ENCODE measurements around the gene SP2. TPM values are rescaled to one million over a fixed set of nuclear protein-coding genes. Genes with fewer than 3 reads are reported as not detected.

Gene SP2
- total and polyA plus RNA-seq, 10 donors = 4.5 to 22.6 (median 15.1) TPM

- peak overlapping the region in 1 of 8 donors; percentile 21 for H3K27ac ChIP-seq
- 74 to 90% (median 83%) methylated on average over 4 of the region's 4 CpGs for WGBS, 5 donors
- H3K4me1 ChIP-seq = peaks cover 0 to 46% (median 25%) of the 10 kb centered on the region in 6 donors
- no peak overlapping the region for H3K4me3 ChIP-seq
- intact Hi-C loops (cut with DNase I; ENCODE audit: low total_unique reads) = loop anchor here (2.0 kb wide), 1 partner anchor 49 kb away; no protein-coding TSS in a partner anchor
- no peak for DNase-seq
- H3K36me3 ChIP-seq = no peaks in the 10 kb centered on the region
- H3K27me3 ChIP-seq (replicated peaks in 1 of 7) = no peaks in the 10 kb centered on the region
- TF ChIP-seq, protein P1, sequence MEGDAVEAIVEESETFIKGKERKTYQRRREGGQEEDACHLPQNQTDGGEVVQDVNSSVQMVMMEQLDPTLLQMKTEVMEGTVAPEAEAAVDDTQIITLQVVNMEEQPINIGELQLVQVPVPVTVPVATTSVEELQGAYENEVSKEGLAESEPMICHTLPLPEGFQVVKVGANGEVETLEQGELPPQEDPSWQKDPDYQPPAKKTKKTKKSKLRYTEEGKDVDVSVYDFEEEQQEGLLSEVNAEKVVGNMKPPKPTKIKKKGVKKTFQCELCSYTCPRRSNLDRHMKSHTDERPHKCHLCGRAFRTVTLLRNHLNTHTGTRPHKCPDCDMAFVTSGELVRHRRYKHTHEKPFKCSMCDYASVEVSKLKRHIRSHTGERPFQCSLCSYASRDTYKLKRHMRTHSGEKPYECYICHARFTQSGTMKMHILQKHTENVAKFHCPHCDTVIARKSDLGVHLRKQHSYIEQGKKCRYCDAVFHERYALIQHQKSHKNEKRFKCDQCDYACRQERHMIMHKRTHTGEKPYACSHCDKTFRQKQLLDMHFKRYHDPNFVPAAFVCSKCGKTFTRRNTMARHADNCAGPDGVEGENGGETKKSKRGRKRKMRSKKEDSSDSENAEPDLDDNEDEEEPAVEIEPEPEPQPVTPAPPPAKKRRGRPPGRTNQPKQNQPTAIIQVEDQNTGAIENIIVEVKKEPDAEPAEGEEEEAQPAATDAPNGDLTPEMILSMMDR (IDR thresholded peaks at IDR 0.05 in 8 of 11, conservative IDR thresholded peaks at IDR 0.05 in 3 of 11) = no peak
- TF ChIP-seq POLR2AphosphoS5 (IDR thresholded peaks at IDR 0.05) = no peak
- no peaks in the 10 kb centered on the region for H3K9me3 ChIP-seq
Measured at GRCh38 chr17:47891545-47892088, 4.4 kb upstream of the SP2 start.

DNA sequence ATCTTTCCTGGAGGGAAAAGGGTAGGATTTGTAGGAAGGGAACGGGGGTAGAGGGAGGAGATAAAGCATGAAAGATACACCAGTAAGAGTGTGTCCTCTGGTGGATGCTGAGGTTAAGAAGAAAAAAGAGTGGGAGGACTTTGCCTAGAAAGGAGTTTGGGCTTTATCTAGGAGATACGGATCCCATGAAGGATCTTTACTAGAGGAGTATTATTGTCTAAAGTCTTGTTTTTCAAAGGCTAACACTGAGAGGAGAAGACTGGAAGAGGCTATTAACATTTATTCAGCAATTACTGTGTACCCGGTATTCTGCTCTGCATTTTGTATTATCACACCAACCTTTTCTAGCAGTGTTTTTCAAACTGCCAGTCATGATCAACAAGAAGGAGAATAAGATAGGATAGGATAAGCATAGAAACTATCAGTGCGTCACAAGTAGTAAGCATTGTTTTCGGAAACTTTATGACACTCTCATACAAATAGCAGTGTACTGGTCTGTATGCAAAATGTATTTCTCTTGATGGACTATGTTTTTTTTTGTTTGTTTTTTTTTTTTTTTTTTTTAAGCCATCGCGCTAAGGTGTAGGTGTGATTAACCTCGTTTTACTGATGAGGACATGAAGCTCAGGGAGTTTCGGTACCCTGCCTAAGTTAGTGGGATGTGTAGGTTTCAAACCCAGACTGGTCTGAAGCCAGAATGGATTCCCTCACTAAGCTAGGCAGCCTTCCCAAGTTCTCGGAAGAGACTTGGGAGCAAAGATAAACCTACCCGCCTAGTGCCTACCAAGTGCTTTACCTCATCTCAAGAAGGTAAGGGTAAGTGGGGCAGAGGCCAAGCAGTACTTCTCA, 1.3 kb upstream of the SP2 start:
- 35 to 48% (median 44%) methylated on average over 11 of the region's 11 CpGs for WGBS, 5 donors
- TF ChIP-seq, protein P1 (IDR thresholded peaks at IDR 0.05 in 8 of 11, conservative IDR thresholded peaks at IDR 0.05 in 3 of 11) = no peak
- TF ChIP-seq POLR2A (IDR thresholded peaks at IDR 0.05) = no peak
- no peak for TF ChIP-seq POLR2AphosphoS5 (IDR thresholded peaks at IDR 0.05)
- peaks cover 0 to 20% (median 4%) of the 10 kb centered on the region in 6 donors for H3K36me3 ChIP-seq
- no peaks in the 10 kb centered on the region for H3K9me3 ChIP-seq
- H3K4me3 ChIP-seq = peak overlapping the region; percentile 62 to 83 (median 70)
- H3K27ac ChIP-seq = peak overlapping the region; percentile 80 to 100 (median 98)
- no peak for DNase-seq
- peaks cover 10 to 73% (median 50%) of the 10 kb centered on the region in 6 donors for H3K4me1 ChIP-seq
- no peaks in the 10 kb centered on the region for H3K27me3 ChIP-seq (replicated peaks in 1 of 7)
- intact Hi-C loops (cut with DNase I; ENCODE audit: low total_unique reads) = no loop called here

DNA sequence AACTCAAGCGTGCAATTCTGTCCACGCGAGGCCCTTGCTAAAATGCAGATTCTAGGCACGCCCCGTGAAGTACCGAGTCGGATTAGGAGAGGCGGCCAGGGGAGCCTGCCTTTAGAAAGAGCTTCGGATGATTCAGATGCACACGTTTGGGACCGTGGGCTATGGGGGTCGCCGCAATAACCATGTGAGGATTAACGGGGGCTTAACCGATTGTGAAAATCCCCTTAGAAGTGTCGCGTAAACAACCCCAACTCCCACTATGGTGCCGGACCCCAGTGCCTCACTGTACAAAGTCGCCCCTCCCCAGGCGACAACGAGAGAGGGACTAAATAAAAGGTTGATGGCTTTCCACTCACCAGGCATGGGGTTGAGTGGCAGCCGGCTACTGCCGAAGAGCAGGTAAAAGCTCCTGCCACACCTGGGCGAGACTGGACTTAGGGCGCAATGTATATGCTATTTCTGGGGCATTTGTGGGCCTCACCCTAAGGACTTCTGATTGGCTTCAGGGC, 635 bp upstream of the SP2 start:
- H3K4me1 ChIP-seq = peaks cover 10 to 73% (median 45%) of the 10 kb centered on the region in 6 donors
- H3K27me3 ChIP-seq (replicated peaks in 1 of 7) = no peaks in the 10 kb centered on the region
- H3K9me3 ChIP-seq = no peaks in the 10 kb centered on the region
- intact Hi-C loops (cut with DNase I; ENCODE audit: low total_unique reads) = no loop called here
- peaks cover 0 to 26% (median 4%) of the 10 kb centered on the region in 6 donors for H3K36me3 ChIP-seq
- peak overlapping the region; percentile 62 to 83 (median 70) for H3K4me3 ChIP-seq
- WGBS, 5 donors = 0 to 1% (median 0%) methylated on average over 20 to 25 of the region's 25 CpGs
- H3K27ac ChIP-seq = peak overlapping the region; percentile 80 to 100 (median 98)
- peak; percentile 93 for DNase-seq
- TF ChIP-seq, protein P1 (IDR thresholded peaks at IDR 0.05 in 8 of 11, conservative IDR thresholded peaks at IDR 0.05 in 3 of 11) = peak in 1 of 11 experiments; percentile 20
- peak in 2 of 3 donors; percentile 79 to 83 for TF ChIP-seq POLR2A (IDR thresholded peaks at IDR 0.05)
- peak in 2 of 3 donors; percentile 91 to 97 for TF ChIP-seq POLR2AphosphoS5 (IDR thresholded peaks at IDR 0.05)

Measured in spleen (tissue), 11 donors.